Measurements from ENCODE around the gene RENBP. TPM values are rescaled to one million over a fixed set of nuclear protein-coding genes. Genes with fewer than 3 reads are reported as not detected.

RENBP gene
- total RNA-seq, 6 experiments from 2014 or later, result 2.2 to 9.1 (median 5.2) TPM

DNA sequence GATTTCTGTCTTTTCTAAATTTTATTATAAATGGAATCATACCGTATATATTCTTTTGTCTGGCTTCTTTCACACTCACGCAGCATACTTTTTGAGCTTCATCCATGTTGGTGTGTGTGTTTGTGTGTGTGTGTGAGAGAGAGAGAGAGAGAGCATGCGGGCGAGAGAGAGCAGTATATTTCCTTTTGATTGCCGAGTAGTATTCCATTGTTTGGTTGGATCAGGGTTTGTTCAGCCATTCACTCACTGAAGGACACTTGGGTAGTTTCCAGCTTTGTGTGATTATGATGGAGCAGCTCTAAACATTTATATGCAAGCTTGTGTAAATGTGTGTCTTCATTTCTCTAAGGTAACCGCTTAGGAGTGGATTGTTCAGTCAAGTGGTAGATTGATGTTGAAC, 55.3 kb downstream of the RENBP start:
- Histone ChIP-seq H3K4me3 (no peak overlapping the region), H3K9me3 (no peaks in the 10 kb centered on the region), H3K27me3 (peaks cover 7 to 22% of the 10 kb centered on the region in 2 donors), H3K27ac (no peak overlapping the region), H3K36me3 (no peaks in the 10 kb centered on the region), H3K4me1 (no peaks in the 10 kb centered on the region)
- intact Hi-C loops (cut with DNase I), result no loop called here
- WGBS (ENCODE audit: insufficient coverage, low coverage, low lambda C conversion rate, missing lambda C conversion rate), result 81% methylated on average over 5 of the region's 6 CpGs
- no peak for DNase-seq
- no peak for ATAC-seq
- no peak for TF ChIP-seq POLR2A (IDR thresholded peaks at IDR 0.05)
- TF ChIP-seq, protein P1, sequence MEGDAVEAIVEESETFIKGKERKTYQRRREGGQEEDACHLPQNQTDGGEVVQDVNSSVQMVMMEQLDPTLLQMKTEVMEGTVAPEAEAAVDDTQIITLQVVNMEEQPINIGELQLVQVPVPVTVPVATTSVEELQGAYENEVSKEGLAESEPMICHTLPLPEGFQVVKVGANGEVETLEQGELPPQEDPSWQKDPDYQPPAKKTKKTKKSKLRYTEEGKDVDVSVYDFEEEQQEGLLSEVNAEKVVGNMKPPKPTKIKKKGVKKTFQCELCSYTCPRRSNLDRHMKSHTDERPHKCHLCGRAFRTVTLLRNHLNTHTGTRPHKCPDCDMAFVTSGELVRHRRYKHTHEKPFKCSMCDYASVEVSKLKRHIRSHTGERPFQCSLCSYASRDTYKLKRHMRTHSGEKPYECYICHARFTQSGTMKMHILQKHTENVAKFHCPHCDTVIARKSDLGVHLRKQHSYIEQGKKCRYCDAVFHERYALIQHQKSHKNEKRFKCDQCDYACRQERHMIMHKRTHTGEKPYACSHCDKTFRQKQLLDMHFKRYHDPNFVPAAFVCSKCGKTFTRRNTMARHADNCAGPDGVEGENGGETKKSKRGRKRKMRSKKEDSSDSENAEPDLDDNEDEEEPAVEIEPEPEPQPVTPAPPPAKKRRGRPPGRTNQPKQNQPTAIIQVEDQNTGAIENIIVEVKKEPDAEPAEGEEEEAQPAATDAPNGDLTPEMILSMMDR (IDR thresholded peaks at IDR 0.05), result no peak

DNA sequence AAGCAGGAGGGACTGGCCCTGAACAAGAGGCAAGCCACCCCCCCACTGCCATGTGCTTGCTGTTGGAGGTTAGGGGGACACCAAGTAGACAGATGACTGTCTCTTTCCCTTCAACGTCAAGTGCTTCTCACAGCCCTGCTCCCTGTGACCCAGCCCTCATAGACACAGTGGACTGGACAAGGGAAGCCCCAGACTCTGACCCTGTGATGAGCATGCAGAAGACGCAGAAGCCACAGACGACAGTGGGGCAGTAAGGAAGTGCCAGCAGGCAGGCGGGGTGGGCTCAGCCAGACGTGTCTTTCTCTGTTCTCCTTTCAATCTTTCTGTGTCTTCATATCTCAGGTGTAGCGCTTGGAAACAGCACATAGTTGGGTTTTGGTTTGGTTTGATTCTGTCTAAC, 56.1 kb downstream of the RENBP start:
- H3K9me3 ChIP-seq, result no peaks in the 10 kb centered on the region
- 30% methylated on average over 2 of the region's 6 CpGs for WGBS (ENCODE audit: insufficient coverage, low coverage, low lambda C conversion rate, missing lambda C conversion rate)
- no peak for TF ChIP-seq POLR2A (IDR thresholded peaks at IDR 0.05)
- TF ChIP-seq, protein P1 (IDR thresholded peaks at IDR 0.05), result no peak
- DNase-seq (no peak), ATAC-seq (no peak)
- intact Hi-C loops (cut with DNase I), result no loop called here
- no peak overlapping the region for H3K4me3 ChIP-seq
- H3K27ac ChIP-seq, result no peak overlapping the region
- no peaks in the 10 kb centered on the region for H3K4me1 ChIP-seq
- H3K27me3 ChIP-seq, result peaks cover 7 to 22% of the 10 kb centered on the region in 2 donors
- H3K36me3 ChIP-seq, result no peaks in the 10 kb centered on the region

DNA sequence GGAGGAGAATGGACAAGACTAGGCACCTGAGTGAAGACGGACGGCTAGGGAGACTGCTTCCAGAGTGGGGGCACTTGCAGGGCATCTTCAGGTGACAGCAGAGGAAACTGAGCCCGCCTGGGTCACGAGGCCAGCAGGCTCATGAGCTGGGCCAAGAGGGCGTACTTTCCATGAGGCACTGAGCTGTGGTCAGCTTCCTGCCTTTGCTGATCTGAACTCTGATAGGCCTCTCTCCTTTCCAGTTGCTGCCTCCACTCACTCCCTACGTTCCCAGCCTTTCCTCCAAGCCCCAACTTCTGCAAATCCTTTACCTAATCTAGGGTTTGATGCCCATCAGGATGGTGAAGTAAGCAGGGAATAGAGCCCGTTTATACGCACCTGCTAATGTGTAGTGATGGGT, 57.1 kb downstream of the RENBP start:
- no peak for ATAC-seq
- no peak for DNase-seq
- H3K27ac ChIP-seq, result no peak overlapping the region
- WGBS (ENCODE audit: insufficient coverage, low coverage, low lambda C conversion rate, missing lambda C conversion rate), result 58% methylated on average over 4 of the region's 8 CpGs
- H3K4me1 ChIP-seq, result no peaks in the 10 kb centered on the region
- TF ChIP-seq POLR2A (IDR thresholded peaks at IDR 0.05), result no peak
- TF ChIP-seq, protein P1 (IDR thresholded peaks at IDR 0.05), result no peak
- peaks cover 7 to 22% of the 10 kb centered on the region in 2 donors for H3K27me3 ChIP-seq
- intact Hi-C loops (cut with DNase I), result no loop called here
- H3K4me3 ChIP-seq, result no peak overlapping the region
- no peaks in the 10 kb centered on the region for H3K36me3 ChIP-seq
- H3K9me3 ChIP-seq, result no peaks in the 10 kb centered on the region

DNA sequence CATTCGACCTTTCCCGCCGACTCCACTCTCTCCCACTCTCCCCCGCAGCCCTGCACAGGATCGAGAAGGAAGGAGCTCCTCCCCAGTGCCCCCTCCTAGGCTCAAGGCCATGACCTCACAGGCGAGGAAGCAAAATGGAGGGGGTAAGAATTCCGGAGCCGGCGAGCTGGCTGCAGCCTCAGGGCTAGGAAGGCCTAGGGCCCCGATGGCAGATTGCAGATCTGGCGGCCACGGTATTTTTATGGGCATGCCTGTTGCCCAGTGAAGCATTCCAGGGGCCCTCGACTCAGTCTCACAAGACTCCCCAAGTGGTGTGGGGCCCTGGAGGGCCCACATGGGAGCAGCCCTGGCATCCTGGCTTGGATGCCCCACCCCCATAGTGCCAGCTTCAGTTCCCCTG, 57.5 kb downstream of the RENBP start:
- H3K9me3 ChIP-seq, result no peaks in the 10 kb centered on the region
- ATAC-seq, result no peak
- no peak overlapping the region for H3K27ac ChIP-seq
- WGBS (ENCODE audit: insufficient coverage, low coverage, low lambda C conversion rate, missing lambda C conversion rate), result 15% methylated on average over 5 of the region's 13 CpGs
- no peak overlapping the region for H3K4me3 ChIP-seq
- H3K36me3 ChIP-seq, result no peaks in the 10 kb centered on the region
- no peak for DNase-seq
- no peaks in the 10 kb centered on the region for H3K4me1 ChIP-seq
- intact Hi-C loops (cut with DNase I), result no loop called here
- TF ChIP-seq, protein P1 (IDR thresholded peaks at IDR 0.05), result no peak
- TF ChIP-seq POLR2A (IDR thresholded peaks at IDR 0.05), result no peak
- peaks cover 7 to 22% of the 10 kb centered on the region in 2 donors for H3K27me3 ChIP-seq
